Measurements from ENCODE around the gene TNFSF11. TPM values are rescaled to one million over a fixed set of nuclear protein-coding genes. Genes with fewer than 3 reads are reported as not detected.

TNFSF11 gene
- total RNA-seq, 1 donor from 2014 or later: not detected

GRCh38 chr13:42656161-42656560 is 82.2 kb downstream of the TNFSF11 start:
- DNase-seq: no peak

GRCh38 chr13:42656958-42657357 is 83.0 kb downstream of the TNFSF11 start:
- no peak for DNase-seq

Other genes with a start within 250 kb of the TNFSF11 start
- gene FAM216B, start 207.4 kb downstream of the TNFSF11 start, total RNA-seq: 0.78 TPM

Data from occipital lobe (tissue), 2 donors.